ENCODE results near the gene CENPK. TPM values are rescaled to one million over a fixed set of nuclear protein-coding genes. Genes with fewer than 3 reads are reported as not detected.
"Not testable (repeated sequence)": the region's sequence is repeated elsewhere in the genome, so short reads cannot be mapped to it uniquely, and the experiment has no call there.

CENPK gene
- 10 to 100 TPM; 12.0 to 24.0 (median 19.4) TPM for total RNA-seq (2021; fragmentation: NEBNext Ultra II Directional; extraction: Animal tissue kit (Norgen Biotek cat#: 25700))
- long read RNA-seq, partial matches to known transcripts: 3 of 16 reads
- long read RNA-seq, other reads (novel, unspliced or antisense): 9 of 16 reads

- H3K27me3 Mint-ChIP-seq (ENCODE audit: insufficient read depth): peaks cover 2% of the 10 kb centered on the region
- peak within 1 kb of the TSS; percentile 97 for H3K27ac Mint-ChIP-seq
- TF ChIP-seq CTCF (IDR thresholded peaks at IDR 0.05): no peak
- peak within 1 kb of the TSS; percentile 97 for H3K4me3 Mint-ChIP-seq
- DNase-seq: peak; percentile 95
- H3K36me3 Mint-ChIP-seq (ENCODE audit: low read depth): peaks cover 22% of the 10 kb centered on the region
- H3K9me3 Mint-ChIP-seq: no peaks in the 10 kb centered on the region
- peaks cover 55% of the 10 kb centered on the region for H3K4me1 Mint-ChIP-seq (ENCODE audit: low read depth)
Observed at GRCh38 chr5:65562731-65563701, at the start of gene CENPK, which contains the start of gene PPWD1. CENPK (minus strand) TSS chr5:65563168; CDS start chr5:65554907, 8,261 bp downstream. PPWD1 (plus strand) TSS chr5:65563296; CDS start chr5:65563311, 15 bp downstream.

GRCh38 chr5:65612298-65612907 is 49.4 kb upstream of the CENPK start:
- peaks cover 32% of the 10 kb centered on the region for H3K36me3 Mint-ChIP-seq (ENCODE audit: low read depth)
- TF ChIP-seq CTCF (IDR thresholded peaks at IDR 0.05): no peak
- DNase-seq: no peak
- H3K4me3 Mint-ChIP-seq: no peak overlapping the region
- peaks cover 7% of the 10 kb centered on the region for H3K4me1 Mint-ChIP-seq (ENCODE audit: low read depth)
- H3K9me3 Mint-ChIP-seq: no peaks in the 10 kb centered on the region
- H3K27me3 Mint-ChIP-seq (ENCODE audit: insufficient read depth): no peaks in the 10 kb centered on the region
- H3K27ac Mint-ChIP-seq: no peak overlapping the region

- H3K4me3 Mint-ChIP-seq: no peak overlapping the region
- no peak for TF ChIP-seq CTCF (IDR thresholded peaks at IDR 0.05)
- H3K27me3 Mint-ChIP-seq (ENCODE audit: insufficient read depth): no peaks in the 10 kb centered on the region
- no peak overlapping the region for H3K27ac Mint-ChIP-seq
- H3K4me1 Mint-ChIP-seq (ENCODE audit: low read depth): peaks cover 7% of the 10 kb centered on the region
- no peaks in the 10 kb centered on the region for H3K9me3 Mint-ChIP-seq
- peaks cover 38% of the 10 kb centered on the region for H3K36me3 Mint-ChIP-seq (ENCODE audit: low read depth)
- DNase-seq: no peak
Observed at GRCh38 chr5:65611524-65611923, 48.6 kb upstream of the CENPK start.

DNA sequence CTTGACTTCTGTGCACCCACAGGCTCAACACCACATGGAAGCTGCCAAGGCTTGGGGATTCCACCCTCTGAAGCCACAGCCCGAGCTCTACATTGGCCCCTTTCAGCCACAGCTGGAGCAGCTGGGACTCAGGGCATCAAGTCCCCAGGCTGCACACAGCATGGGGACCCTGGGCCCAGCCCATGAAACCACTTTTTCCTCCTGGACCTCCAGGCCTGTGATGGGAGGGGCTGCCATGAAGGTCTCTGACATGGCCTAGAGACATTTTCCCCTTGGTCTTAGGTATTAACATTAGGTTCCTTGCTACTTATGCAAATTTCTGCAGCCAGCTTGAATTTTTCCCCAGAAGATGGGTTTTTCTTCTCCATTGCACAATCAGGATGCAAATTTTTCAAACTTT is 38.8 kb upstream of the CENPK start:
- H3K4me3 Mint-ChIP-seq; H3K4me1 Mint-ChIP-seq (ENCODE audit: low read depth); H3K27me3 Mint-ChIP-seq (ENCODE audit: insufficient read depth); H3K27ac Mint-ChIP-seq; DNase-seq: not testable (repeated sequence)
- Mint-ChIP-seq H3K36me3 (ENCODE audit: low read depth) (peaks cover 82% of the 10 kb centered on the region), H3K9me3 (peaks cover 29% of the 10 kb centered on the region)

DNA sequence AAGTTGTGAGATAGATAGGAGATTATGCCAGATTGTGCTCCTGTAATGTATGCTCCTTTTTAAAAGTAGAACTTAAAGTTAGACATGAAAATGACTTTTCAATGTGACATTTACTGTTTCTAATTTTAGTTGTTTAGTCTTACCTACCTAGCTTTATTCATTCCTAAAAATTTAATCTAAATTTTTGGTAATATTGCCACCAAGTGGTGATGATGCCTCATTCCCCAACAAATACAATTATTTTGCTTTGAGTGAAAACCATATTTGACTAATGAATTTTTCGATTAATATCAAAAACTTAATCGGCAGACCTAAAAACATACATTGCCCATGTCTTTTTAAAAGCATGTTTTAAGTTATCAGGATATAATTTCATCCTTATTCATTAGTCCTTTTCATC is 25.7 kb upstream of the CENPK start:
- H3K27ac Mint-ChIP-seq: no peak overlapping the region
- H3K4me3 Mint-ChIP-seq: no peak overlapping the region
- peaks cover 19% of the 10 kb centered on the region for H3K4me1 Mint-ChIP-seq (ENCODE audit: low read depth)
- no peaks in the 10 kb centered on the region for H3K27me3 Mint-ChIP-seq (ENCODE audit: insufficient read depth)
- H3K36me3 Mint-ChIP-seq (ENCODE audit: low read depth): peaks cover 28% of the 10 kb centered on the region
- no peak for DNase-seq
- H3K9me3 Mint-ChIP-seq: no peaks in the 10 kb centered on the region
- peak; percentile 57 for TF ChIP-seq CTCF (IDR thresholded peaks at IDR 0.05)
